HG02870 (cell line): ENCODE results near the gene RAD51B.
"Not testable (repeated sequence)": the region's sequence is repeated elsewhere in the genome, so short reads cannot be mapped to it uniquely, and the experiment has no call there.

ENCODE experiments used
- ATAC-seq: cut with Tn5 transposase; IDR thresholded peaks from one replicate; pipeline ENCODE4 v1.9.1; 2021; ENCODE audit warnings: mild to moderate bottlenecking, moderate library complexity; ENCODE audit not compliant: unreplicated experiment

The RAD51B gene

GRCh38 chr14:67942080-67942710, 122.6 kb downstream of the RAD51B start:
- ATAC-seq: no peak

- ATAC-seq: no peak
These were observed 124.4 kb downstream of the RAD51B start for GRCh38 chr14:67943947-67944346.

- no peak for ATAC-seq
These were observed 125.0 kb downstream of the RAD51B start for GRCh38 chr14:67944605-67945004.

- no peak for ATAC-seq
These were observed 130.2 kb downstream of the RAD51B start for GRCh38 chr14:67949771-67950170.

- no peak for ATAC-seq
These were observed 130.8 kb downstream of the RAD51B start for GRCh38 chr14:67950386-67950785.

GRCh38 chr14:67951529-67952135, 132.1 kb downstream of the RAD51B start:
- ATAC-seq: no peak

GRCh38 chr14:67952381-67952780, 132.8 kb downstream of the RAD51B start:
- no peak for ATAC-seq

GRCh38 chr14:67952786-67953185, 133.2 kb downstream of the RAD51B start:
- no peak for ATAC-seq

GRCh38 chr14:67955261-67955660, 135.7 kb downstream of the RAD51B start:
- no peak for ATAC-seq

- ATAC-seq: no peak
These were observed 138.4 kb downstream of the RAD51B start for GRCh38 chr14:67957946-67958345.

GRCh38 chr14:67961676-67962075, 142.1 kb downstream of the RAD51B start:
- no peak for ATAC-seq

- no peak for ATAC-seq
These were observed 142.7 kb downstream of the RAD51B start for GRCh38 chr14:67962215-67962644.

GRCh38 chr14:67963545-67963944, 144.0 kb downstream of the RAD51B start:
- no peak for ATAC-seq

GRCh38 chr14:67963960-67964812, 144.6 kb downstream of the RAD51B start:
- ATAC-seq: no peak

GRCh38 chr14:67965696-67966095, 146.1 kb downstream of the RAD51B start:
- no peak for ATAC-seq

GRCh38 chr14:67967206-67967605, 147.6 kb downstream of the RAD51B start:
- no peak for ATAC-seq

GRCh38 chr14:67967970-67968369, 148.4 kb downstream of the RAD51B start:
- ATAC-seq: not testable (repeated sequence)

- no peak for ATAC-seq
These were observed 151.3 kb downstream of the RAD51B start for GRCh38 chr14:67970923-67971322.

GRCh38 chr14:67971627-67972625, 152.3 kb downstream of the RAD51B start:
- no peak for ATAC-seq

GRCh38 chr14:67973436-67973835, 153.9 kb downstream of the RAD51B start:
- ATAC-seq: no peak

GRCh38 chr14:67975470-67975869, 155.9 kb downstream of the RAD51B start:
- ATAC-seq: no peak
